GM23338 (cell line): ENCODE data around the gene OSBPL3. TPM values are rescaled to one million over a fixed set of nuclear protein-coding genes. Genes with fewer than 3 reads are reported as not detected.

Experiments
- ATAC-seq: fragments of 200-7000 bp; cut with Tn5 transposase; 3 replicates; pipeline ENCODE4 v1.9.1; 2020
- DNase-seq: peaks from one replicate; pipeline ENCODE4 v3.0.0-alpha.2; 2015; ENCODE audit warnings: low spot score
- H2AFZ ChIP-seq: fragments of 200-600 bp; sonication (generic); 2 replicates; pipeline ENCODE4 v1.8.0; 2016; ENCODE audit warnings: antibody characterized with exemption, mild to moderate bottlenecking, moderate library complexity
- H3F3A ChIP-seq: fragments of 200-600 bp; sonication (generic); replicated peaks from 2 replicates; pipeline ENCODE4 v1.8.0; 2017; ENCODE audit warnings: antibody characterized with exemption, mixed run types, low read depth
- H3K27ac ChIP-seq: fragments of 200-600 bp; sonication (generic); 2 replicates; pipeline ENCODE4 v1.6.1; 2016; ENCODE audit warnings: low read depth
- H3K27me3 ChIP-seq: fragments of 200-600 bp; sonication (generic); 2 replicates; pipeline ENCODE4 v1.8.0; 2016; ENCODE audit warnings: mild to moderate bottlenecking, mixed run types, moderate library complexity; ENCODE audit not compliant: insufficient read depth
- H3K36me3 ChIP-seq: fragments of 200-600 bp; sonication (generic); 2 replicates; pipeline ENCODE4 v1.8.0; 2016; ENCODE audit warnings: mild to moderate bottlenecking; ENCODE audit not compliant: insufficient read depth
- H3K4me1 ChIP-seq: fragments of 200-600 bp; sonication (generic); 2 replicates; pipeline ENCODE4 v1.8.0; 2016; ENCODE audit warnings: mild to moderate bottlenecking, moderate library complexity; ENCODE audit not compliant: insufficient read depth
- H3K4me2 ChIP-seq: fragments of 200-600 bp; sonication (generic); 2 replicates; pipeline ENCODE4 v1.7.1; 2017; ENCODE audit warnings: mixed run types
- H3K4me3 ChIP-seq: fragments of 200-600 bp; sonication (generic); 2 replicates; pipeline ENCODE4 v1.6.1; 2016; ENCODE audit warnings: mixed run types
- H3K79me2 ChIP-seq: fragments of 200-600 bp; sonication (generic); replicated peaks from 2 replicates; pipeline ENCODE4 v1.8.0; 2017; ENCODE audit warnings: mild to moderate bottlenecking; ENCODE audit not compliant: insufficient read depth
- H3K9me2 ChIP-seq: fragments of 200-600 bp; sonication (generic); 2 replicates; pipeline ENCODE4 v1.8.0; 2017; ENCODE audit not compliant: insufficient read depth
- H4K20me1 ChIP-seq: fragments of 200-600 bp; sonication (generic); replicated peaks from 2 replicates; pipeline ENCODE4 v1.8.0; 2017; ENCODE audit warnings: mild to moderate bottlenecking; ENCODE audit not compliant: insufficient read depth
- H3K27ac Mint-ChIP-seq: 2 replicates; pipeline ENCODE4 v1.8.0; 2020; ENCODE audit warnings: inconsistent platforms, mild to moderate bottlenecking, moderate library complexity, mixed read lengths
- H3K27me3 Mint-ChIP-seq: 3 replicates; pipeline ENCODE4 v1.8.0; 2022; ENCODE audit warnings: low read depth, mild to moderate bottlenecking, moderate library complexity, mixed read lengths, inconsistent platforms; ENCODE audit not compliant: insufficient read depth, poor library complexity
- H3K36me3 Mint-ChIP-seq: 3 replicates; pipeline ENCODE4 v1.8.0; 2021; ENCODE audit warnings: low read depth, mild to moderate bottlenecking, inconsistent platforms, moderate library complexity, mixed read lengths
- H3K4me1 Mint-ChIP-seq: 3 replicates; pipeline ENCODE4 v1.8.0; 2020; ENCODE audit warnings: mild to moderate bottlenecking, inconsistent platforms, mixed read lengths
- H3K4me3 Mint-ChIP-seq: 3 replicates; pipeline ENCODE4 v1.8.0; 2021; ENCODE audit warnings: moderate library complexity, mild to moderate bottlenecking, inconsistent platforms, mixed read lengths
- H3K9me3 Mint-ChIP-seq: 3 replicates; pipeline ENCODE4 v1.8.0; 2020; ENCODE audit warnings: moderate library complexity, mild to moderate bottlenecking, inconsistent platforms, mixed read lengths
- CREB1 ChIP-seq: fragments of 250-450 bp; sonication (Bioruptor Pico); IDR thresholded peaks from 2 replicates; pipeline ENCODE4 v1.5.0; 2020; ENCODE audit warnings: low read depth, mild to moderate bottlenecking, moderate library complexity
- ETS1 ChIP-seq: IDR thresholded peaks from 2 replicates; pipeline ENCODE4 v1.6.1; 2016; ENCODE audit warnings: antibody characterized with exemption
- EZH2phosphoT487 ChIP-seq: fragments of 200-600 bp; sonication (generic); IDR thresholded peaks from one replicate; pipeline ENCODE4 v1.8.1; 2018; ENCODE audit warnings: antibody characterized with exemption; ENCODE audit not compliant: unreplicated experiment
- NANOG ChIP-seq: IDR thresholded peaks from 2 replicates; pipeline ENCODE4 v1.6.1; 2016; ENCODE audit warnings: antibody characterized with exemption, borderline replicate concordance
- POLR2AphosphoS5 ChIP-seq: IDR thresholded peaks from 2 replicates; pipeline ENCODE4 v1.6.1; 2016; ENCODE audit warnings: antibody characterized with exemption, low read depth
- REST ChIP-seq: IDR thresholded peaks from one replicate; pipeline ENCODE4 v1.6.1; 2018; ENCODE audit warnings: antibody characterized with exemption; ENCODE audit not compliant: unreplicated experiment
- STAT1 ChIP-seq: IDR thresholded peaks from one replicate; pipeline ENCODE4 v1.6.1; 2016; ENCODE audit warnings: antibody characterized with exemption; ENCODE audit not compliant: unreplicated experiment
- ZNF462 ChIP-seq: fragments of 250-450 bp; sonication (Bioruptor Pico); IDR thresholded peaks from 2 replicates; pipeline ENCODE4 v1.5.0; 2020; ENCODE audit warnings: mild to moderate bottlenecking, moderate library complexity
- polyA plus RNA-seq: library from polyadenylated mRNA; unstranded; fragments of >200 nt; fragmentation: Nextera tagmentation; extraction: Ambion mirVana; gene quantifications from 2 replicates; pipeline ENCODE4 v1.2.1, GENCODE V29; 2016
- total RNA-seq: library from RNA; depleted of rRNA; stranded (reverse); fragments of >200 nt; shearing (Covaris generic); gene quantifications from 2 replicates; pipeline ENCODE4 v1.2.3, GENCODE V29; 2014

Gene OSBPL3
- total and polyA plus RNA-seq, 2 experiments from 2014 or later = 7.2 to 15.7 TPM

- H3K36me3 Mint-ChIP-seq = no peaks in the 10 kb centered on the region
- Histone ChIP-seq H3K4me1 (no peaks in the 10 kb centered on the region), H3K36me3 (no peaks in the 10 kb centered on the region; the same call in 1 of the 2 replicates), H3K79me2 (no peaks in the 10 kb centered on the region), H3K27me3 (no peaks in the 10 kb centered on the region), H3K9me2 (no peaks in the 10 kb centered on the region), H2AFZ (no peak overlapping the region), H4K20me1 (no peaks in the 10 kb centered on the region), H3F3A (no peaks in the 10 kb centered on the region), H3K4me3 (no peak overlapping the region), H3K4me2 (no peak overlapping the region), H3K27ac (no peak overlapping the region)
- DNase-seq (no peak), ATAC-seq (no peak)
- no peaks in the 10 kb centered on the region for H3K9me3 Mint-ChIP-seq
- peaks cover 2% of the 10 kb centered on the region; the same call in 1 of the 3 replicates for H3K4me1 Mint-ChIP-seq
- H3K27ac Mint-ChIP-seq = 0 out of 2 replicates have a peak overlapping the region, but pooled peaks have one; percentile 8
- no peak overlapping the region for H3K4me3 Mint-ChIP-seq
- H3K27me3 Mint-ChIP-seq = peaks cover 3% of the 10 kb centered on the region
- TF ChIP-seq STAT1 (no peak), POLR2AphosphoS5 (no peak), ZNF462 (CRISPR knock-in tag) (no peak), ETS1 (no peak), CREB1 (CRISPR knock-in tag) (no peak), NANOG (no peak), EZH2phosphoT487 (no peak), REST (no peak)
Observed at GRCh38 chr7:24826662-24827020, 153.3 kb downstream of the OSBPL3 start.
